GM13976 (cell line): ENCODE measurements around the gene MAPRE3.

Source experiments
- DNase-seq: peaks from one replicate; pipeline ENCODE4 v3.0.0; 2012; ENCODE audit warnings: low spot score
- CTCF ChIP-seq: IDR thresholded peaks from 2 replicates; pipeline ENCODE4 v1.5.1; 2012; ENCODE audit warnings: borderline replicate concordance, mild to moderate bottlenecking; ENCODE audit not compliant: insufficient read depth; ENCODE audit errors: extremely low read depth, missing control alignments, control extremely low read depth
- in situ Hi-C: fragments of 300-500 bp; cut with MboI; formaldehyde crosslinking; loops from one replicate; pipeline ENCODE4 v1.12.0; 2022; ENCODE audit warnings: low sequenced_read_pairs, mixed read lengths, inconsistent platforms; ENCODE audit not compliant: unreplicated experiment

The MAPRE3 gene

GRCh38 chr2:27027211-27027651 is 56.8 kb downstream of the MAPRE3 start:
- TF ChIP-seq CTCF, result no peak
- in situ Hi-C loops, result no loop called here
- DNase-seq, result no peak

- no peak for TF ChIP-seq CTCF
Measured at GRCh38 chr2:27029051-27029450, 58.6 kb downstream of the MAPRE3 start.

GRCh38 chr2:27032495-27033252 is 62.2 kb downstream of the MAPRE3 start, which contains the start of gene TMEM214:
Gene TMEM214 (plus strand): TSS chr2:27032965. CDS start chr2:27033016, 51 bp downstream.
- in situ Hi-C loops, result no loop called here
- DNase-seq, result peak; percentile 96
- no peak for TF ChIP-seq CTCF

More at GRCh38 chr2:27029051-27029450, 58.6 kb downstream of the MAPRE3 start:
- no peak for DNase-seq
- in situ Hi-C loops, result no loop called here

GRCh38 chr2:27033253-27033852 is 62.9 kb downstream of the MAPRE3 start:
- no peak for DNase-seq
- in situ Hi-C loops, result no loop called here
- TF ChIP-seq CTCF, result no peak

- in situ Hi-C loops, result no loop called here
- TF ChIP-seq CTCF, result no peak
- no peak for DNase-seq
Measured at GRCh38 chr2:27038012-27038411, 67.6 kb downstream of the MAPRE3 start.

GRCh38 chr2:27038631-27039339 is 68.3 kb downstream of the MAPRE3 start:
- in situ Hi-C loops, result no loop called here
- no peak for DNase-seq
- TF ChIP-seq CTCF, result no peak
